ENCODE measurements around the gene ITPKC. TPM values are rescaled to one million over a fixed set of nuclear protein-coding genes. Genes with fewer than 3 reads are reported as not detected.

Gene ITPKC
- total RNA-seq, 1 experiment from 2014 or later, result 11.4 TPM

GRCh38 chr19:40682431-40682964, 34.4 kb upstream of the ITPKC start:
- DNase-seq (ENCODE audit: low read depth, low spot score), result no peak
- H3K36me3 ChIP-seq (ENCODE audit: control insufficient read depth in 1 of 2, insufficient read depth in 2 of 2, low read length in 2 of 2), result peaks cover 28 to 58% of the 10 kb centered on the region in 2 experiments
- no peak for ATAC-seq
- H3K4me2 ChIP-seq (ENCODE audit: low read length), result no peak overlapping the region
- H3K9me3 ChIP-seq (ENCODE audit: control insufficient read depth in 1 of 2, insufficient read depth in 1 of 2, low read depth in 1 of 2, low read length in 2 of 2), result no peaks in the 10 kb centered on the region
- intact Hi-C loops (cut with micrococcal nuclease), result no loop called here
- TF ChIP-seq, protein P1, sequence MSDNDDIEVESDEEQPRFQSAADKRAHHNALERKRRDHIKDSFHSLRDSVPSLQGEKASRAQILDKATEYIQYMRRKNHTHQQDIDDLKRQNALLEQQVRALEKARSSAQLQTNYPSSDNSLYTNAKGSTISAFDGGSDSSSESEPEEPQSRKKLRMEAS (IDR thresholded peaks at IDR 0.05), result no peak
- TF ChIP-seq SRF (IDR thresholded peaks at IDR 0.05; ENCODE audit: low read depth) (no peak), REST (IDR thresholded peaks at IDR 0.05; ENCODE audit: low read depth) (no peak), EZH2 (IDR thresholded peaks at IDR 0.05) (no peak), ZNF274 (IDR thresholded peaks at IDR 0.05; ENCODE audit: low read depth, low read length) (no peak), ZFX (IDR thresholded peaks at IDR 0.05) (no peak), CBX3 (IDR thresholded peaks at IDR 0.05; ENCODE audit: low read depth) (no peak), YY1 (IDR thresholded peaks at IDR 0.05; ENCODE audit: extremely low read depth, insufficient replicate concordance, low read depth, low read length) (no peak)
- TF ChIP-seq, protein P2, sequence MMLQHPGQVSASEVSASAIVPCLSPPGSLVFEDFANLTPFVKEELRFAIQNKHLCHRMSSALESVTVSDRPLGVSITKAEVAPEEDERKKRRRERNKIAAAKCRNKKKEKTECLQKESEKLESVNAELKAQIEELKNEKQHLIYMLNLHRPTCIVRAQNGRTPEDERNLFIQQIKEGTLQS (IDR thresholded peaks at IDR 0.05), result no peak
- no peaks in the 10 kb centered on the region for H3K4me1 ChIP-seq (ENCODE audit: control insufficient read depth in 1 of 2, insufficient read depth in 2 of 2, low read length in 2 of 2)
- no peak overlapping the region for H3K9ac ChIP-seq (ENCODE audit: low read length)
- no peak overlapping the region for H2AFZ ChIP-seq (ENCODE audit: low read depth, low read length, poor library complexity, severe bottlenecking)
- peaks cover 1% of the 10 kb centered on the region; the same call in 1 of the 2 replicates for H3K79me2 ChIP-seq (ENCODE audit: insufficient read depth, low read length)
- no TSS peak for BruUV-seq (replicated peaks)
- H3K27me3 ChIP-seq (ENCODE audit: insufficient read depth, low read length), result no peaks in the 10 kb centered on the region
- H3K4me3 ChIP-seq (replicated peaks in 1 of 2; ENCODE audit: low read depth in 1 of 2, low read length in 2 of 2), result no peak overlapping the region
- POLR2A ChIA-PET, result no interaction called here
- CTCF ChIA-PET, result no interaction called here
- RAD21 ChIA-PET (ENCODE audit: low non-redundant PET in 1 of 2, low total read pairs in 2 of 2, uncharacterized antibody in 2 of 2, unreplicated experiment in 2 of 2), result no interaction called here
- no peaks in the 10 kb centered on the region for H3K9me2 ChIP-seq (ENCODE audit: insufficient read depth)
- H4K20me1 ChIP-seq (ENCODE audit: insufficient read depth), result no peaks in the 10 kb centered on the region
- H3K27ac ChIP-seq (ENCODE audit: low read depth, low read length), result no peak overlapping the region
